Gastroesophageal sphincter (tissue), 4 donors: ENCODE measurements around the gene FAM76B. TPM values are rescaled to one million over a fixed set of nuclear protein-coding genes. Genes with fewer than 3 reads are reported as not detected.

Experiments used
- ATAC-seq: fragments of 150-250 bp; one replicate; pipeline ENCODE4 v1.9.1; 2016; ENCODE audit warnings: mild to moderate bottlenecking, moderate library complexity
- H3K27ac ChIP-seq, 4 donors: fragments of 200-600 bp; sonication (generic) in 3 of 4; 1 replicate in 3 of 4; 2 replicates in 1 of 4; pipeline ENCODE4 v1.5.1; 2016 to 2019
- H3K27me3 ChIP-seq: fragments of 200-600 bp; sonication (generic); one replicate; pipeline ENCODE4 v1.5.1; 2019
- H3K36me3 ChIP-seq, 2 donors: fragments of 200-600 bp; sonication (generic); one replicate each; pipeline ENCODE4 v1.5.1; 2019; ENCODE audit warnings: control low read depth in 1 of 2
- H3K4me1 ChIP-seq, 3 donors: fragments of 200-600 bp; sonication (generic); 1 replicate in 2 of 3; 2 replicates in 1 of 3; pipeline ENCODE4 v1.5.1; 2016 to 2019; ENCODE audit warnings: control low read depth in 2 of 3
- H3K4me3 ChIP-seq, 2 donors: fragments of 200-600 bp; sonication (generic); one replicate each; pipeline ENCODE4 v1.5.1; 2019; ENCODE audit warnings: mild to moderate bottlenecking in 1 of 2, moderate library complexity in 1 of 2
- H3K9me3 ChIP-seq, 3 donors: fragments of 200-600 bp; sonication (generic); one replicate each; pipeline ENCODE4 v1.5.1; 2017 to 2019; ENCODE audit warnings: control low read depth in 2 of 3
- EP300 ChIP-seq: sonication (generic); formaldehyde crosslinking; IDR thresholded peaks from one replicate; pipeline ENCODE4 v1.6.1; 2017; ENCODE audit warnings: antibody characterized with exemption, mild to moderate bottlenecking
- POLR2A ChIP-seq, 2 donors: fragments of 450-650 bp; IDR thresholded peaks; one replicate each; pipeline ENCODE4 v1.6.1; 2017; ENCODE audit warnings: antibody characterized with exemption in 2 of 2, mild to moderate bottlenecking in 2 of 2, moderate library complexity in 1 of 2
- POLR2AphosphoS5 ChIP-seq: sonication (generic); formaldehyde crosslinking; IDR thresholded peaks from one replicate; pipeline ENCODE4 v1.6.1; 2017; ENCODE audit warnings: antibody characterized with exemption
- WGBS, 2 donors: methylation state at CpG; one replicate each; pipeline ENCODE4 v1.1.5; 2018; ENCODE audit warnings: low coverage in 1 of 2; 5-methylcytosine and 5-hydroxymethylcytosine counted together
- total RNA-seq, 4 donors: library from RNA; depleted of rRNA; stranded (reverse); fragments of >200 nt; gene quantifications; one replicate each; pipeline ENCODE4 v1.1.0, GENCODE V29; 2016
- TF ChIP-seq, protein P1 (sequence below), 4 experiments: fragments of 200-600 bp in 2 of 4; fragments of 450-650 bp in 2 of 4; sonication (generic) in 1 of 4; IDR thresholded peaks; one replicate each; pipeline ENCODE4 v1.5.1; 2017 to 2019; ENCODE audit warnings: antibody characterized with exemption in 4 of 4, mild to moderate bottlenecking in 2 of 4, moderate library complexity in 2 of 4

The FAM76B gene
- total RNA-seq, 4 donors from 2014 or later: 21.0 to 41.7 (median 33.9) TPM

DNA sequence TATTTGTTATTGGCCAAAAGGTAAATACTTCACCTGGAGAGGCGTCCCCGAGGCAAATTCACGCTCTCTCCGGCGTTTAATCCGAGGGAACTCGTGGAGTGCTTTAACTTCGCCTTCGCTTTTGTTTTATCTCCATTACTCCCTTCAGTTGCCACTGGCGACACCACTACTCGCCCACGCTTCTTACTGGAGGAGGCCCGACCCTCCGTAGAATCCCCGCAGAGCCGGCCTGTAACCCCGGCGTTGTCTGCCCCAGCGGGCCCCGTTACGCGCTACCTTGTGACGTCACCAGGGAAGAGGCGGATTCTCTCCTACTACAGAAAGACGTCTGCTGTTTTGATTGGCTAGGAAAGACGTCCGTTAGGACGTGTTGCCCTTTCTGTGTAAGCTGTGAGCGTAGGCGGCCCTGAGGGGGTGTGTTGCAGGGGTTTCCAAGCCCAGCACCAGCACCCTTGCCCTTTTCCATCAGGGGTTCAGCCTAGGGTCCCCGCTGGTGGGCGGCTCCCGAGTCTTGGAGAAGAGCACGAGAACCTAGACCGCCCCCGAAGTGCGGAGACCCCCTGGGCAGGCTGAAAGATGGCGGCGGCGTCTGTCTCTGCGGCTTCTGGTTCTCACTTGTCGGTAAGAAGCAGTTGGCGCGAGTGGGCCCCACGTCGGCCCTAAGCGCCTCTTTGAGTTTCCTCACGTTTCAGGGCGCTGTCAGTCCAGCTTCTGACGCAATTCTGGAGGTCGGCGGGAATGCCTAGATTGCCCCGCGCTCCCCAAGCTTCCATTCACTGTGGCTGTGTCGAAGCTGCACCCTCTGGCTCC lies 746 bp upstream of the FAM76B start, which contains the start of gene CEP57:
Gene CEP57 (plus strand): TSS at position 376 of the 810 bp plus-strand sequence. CDS start 201 bp downstream, at position 577.
- H3K27me3 ChIP-seq: no peaks in the 10 kb centered on the region
- ATAC-seq: peak; percentile 88
- H3K4me1 ChIP-seq: peaks cover 0 to 43% (median 8%) of the 10 kb centered on the region in 3 donors
- WGBS, 2 donors: 0 to 1% methylated on average over 18 to 19 of the region's 55 CpGs
- H3K4me3 ChIP-seq: peak within 1 kb of the TSS; percentile 48 to 90
- H3K9me3 ChIP-seq: no peaks in the 10 kb centered on the region
- TF ChIP-seq, protein P1, sequence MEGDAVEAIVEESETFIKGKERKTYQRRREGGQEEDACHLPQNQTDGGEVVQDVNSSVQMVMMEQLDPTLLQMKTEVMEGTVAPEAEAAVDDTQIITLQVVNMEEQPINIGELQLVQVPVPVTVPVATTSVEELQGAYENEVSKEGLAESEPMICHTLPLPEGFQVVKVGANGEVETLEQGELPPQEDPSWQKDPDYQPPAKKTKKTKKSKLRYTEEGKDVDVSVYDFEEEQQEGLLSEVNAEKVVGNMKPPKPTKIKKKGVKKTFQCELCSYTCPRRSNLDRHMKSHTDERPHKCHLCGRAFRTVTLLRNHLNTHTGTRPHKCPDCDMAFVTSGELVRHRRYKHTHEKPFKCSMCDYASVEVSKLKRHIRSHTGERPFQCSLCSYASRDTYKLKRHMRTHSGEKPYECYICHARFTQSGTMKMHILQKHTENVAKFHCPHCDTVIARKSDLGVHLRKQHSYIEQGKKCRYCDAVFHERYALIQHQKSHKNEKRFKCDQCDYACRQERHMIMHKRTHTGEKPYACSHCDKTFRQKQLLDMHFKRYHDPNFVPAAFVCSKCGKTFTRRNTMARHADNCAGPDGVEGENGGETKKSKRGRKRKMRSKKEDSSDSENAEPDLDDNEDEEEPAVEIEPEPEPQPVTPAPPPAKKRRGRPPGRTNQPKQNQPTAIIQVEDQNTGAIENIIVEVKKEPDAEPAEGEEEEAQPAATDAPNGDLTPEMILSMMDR (IDR thresholded peaks at IDR 0.05): no peak
- TF ChIP-seq EP300 (no peak), POLR2AphosphoS5 (peak; percentile 3), POLR2A (IDR thresholded peaks at IDR 0.05) (peak; percentile 24 to 29)
- H3K36me3 ChIP-seq: peaks cover 0 to 23% of the 10 kb centered on the region in 2 donors
- peak within 1 kb of the TSS; percentile 89 to 100 (median 99) for H3K27ac ChIP-seq

DNA sequence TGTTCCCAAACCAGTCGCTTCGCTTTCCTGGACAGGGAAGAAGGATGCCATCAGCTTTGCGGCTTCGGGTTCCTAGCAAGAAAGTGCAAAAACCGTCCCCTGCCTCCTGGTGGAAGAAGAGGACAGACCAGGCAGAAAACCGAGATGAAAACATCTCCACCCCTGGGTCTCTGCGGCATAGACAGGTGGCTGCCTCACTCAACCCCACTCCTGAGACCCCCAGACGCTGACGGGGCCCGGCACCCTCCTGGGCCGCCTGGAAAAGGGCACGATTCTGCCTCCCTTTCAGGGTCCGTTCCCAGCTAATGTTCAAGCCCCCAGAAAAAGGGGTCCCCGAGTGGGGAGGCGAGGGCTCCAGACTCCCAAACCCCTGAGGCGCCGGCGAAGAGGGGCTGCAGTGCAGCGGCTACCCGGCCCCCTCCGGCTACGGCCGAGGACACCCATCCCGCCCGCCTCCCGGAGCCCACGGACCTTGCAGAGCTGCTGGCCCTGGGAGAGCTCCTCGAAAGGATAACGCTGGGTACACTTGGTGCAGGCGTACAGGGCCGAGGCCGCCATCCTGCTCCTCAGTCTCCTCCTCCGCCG lies 569 bp downstream of the FAM76B start:
- no CpG with 5 or more reads among the region's 34 CpGs for WGBS, 2 donors
- ATAC-seq: no peak

DNA sequence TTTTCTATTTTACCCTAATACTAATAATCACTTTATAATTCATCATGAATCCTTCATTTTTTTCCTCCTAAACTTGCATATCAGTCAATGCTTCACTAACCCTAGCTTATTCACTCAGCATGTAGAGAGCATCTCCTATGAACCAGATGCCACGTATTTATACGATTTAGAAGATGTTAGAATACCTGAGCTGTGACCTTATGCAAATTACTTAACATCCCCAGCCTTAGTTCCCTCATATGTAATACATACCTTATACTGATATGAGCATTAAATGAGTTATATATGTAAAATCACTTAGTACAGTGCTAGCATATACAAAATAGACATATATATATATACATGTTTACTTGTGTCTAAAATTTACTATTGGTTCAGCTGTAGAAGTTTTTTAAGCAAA lies 9.0 kb downstream of the FAM76B start:
- no peaks in the 10 kb centered on the region for H3K9me3 ChIP-seq
- no peak for ATAC-seq
- peaks cover 0 to 5% (median 0%) of the 10 kb centered on the region in 3 donors for H3K4me1 ChIP-seq
- H3K27ac ChIP-seq: no peak overlapping the region
- TF ChIP-seq POLR2A (IDR thresholded peaks at IDR 0.05) (no peak), POLR2AphosphoS5 (no peak), EP300 (no peak)
- TF ChIP-seq, protein P1 (IDR thresholded peaks at IDR 0.05): no peak
- H3K36me3 ChIP-seq: peaks cover 15 to 100% of the 10 kb centered on the region in 2 donors
- H3K27me3 ChIP-seq: no peaks in the 10 kb centered on the region
- WGBS, 2 donors: 80 to 90% methylated on average over 1 to 2 of the region's 2 CpGs
- no peak overlapping the region for H3K4me3 ChIP-seq

More for the DNA sequence above, 569 bp downstream of the FAM76B start:
- no peaks in the 10 kb centered on the region for H3K27me3 ChIP-seq
- H3K36me3 ChIP-seq: peaks cover 0 to 36% of the 10 kb centered on the region in 2 donors
- no peaks in the 10 kb centered on the region for H3K9me3 ChIP-seq
- peak overlapping the region; percentile 89 to 100 (median 99) for H3K27ac ChIP-seq
- H3K4me1 ChIP-seq: peaks cover 0 to 43% (median 8%) of the 10 kb centered on the region in 3 donors
- H3K4me3 ChIP-seq: peak overlapping the region; percentile 48 to 90
- TF ChIP-seq, protein P1 (IDR thresholded peaks at IDR 0.05): peak in 2 of 4 experiments; percentile 11 to 20
- no peak for TF ChIP-seq EP300

DNA sequence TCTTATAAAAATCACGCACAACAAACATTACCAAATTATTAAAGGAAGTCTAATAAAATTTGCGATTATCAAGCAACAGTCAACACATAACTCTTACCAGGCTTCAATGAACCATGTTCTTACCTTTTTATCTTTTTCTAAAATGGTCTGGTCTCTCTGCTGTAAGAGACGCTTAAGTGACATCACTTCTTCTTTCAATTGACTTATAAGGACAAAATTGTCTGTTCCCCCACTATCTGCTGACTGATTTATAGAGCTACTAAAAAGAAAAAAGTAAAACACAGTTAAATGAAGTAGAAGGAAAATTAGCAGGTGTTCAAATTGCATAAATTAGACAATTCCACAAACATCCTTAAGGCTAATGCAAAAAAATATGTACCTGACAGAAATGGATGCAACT lies 10.9 kb downstream of the FAM76B start:
- H3K27me3 ChIP-seq: no peaks in the 10 kb centered on the region
- peaks cover 14 to 100% of the 10 kb centered on the region in 2 donors for H3K36me3 ChIP-seq
- TF ChIP-seq POLR2AphosphoS5 (no peak), POLR2A (IDR thresholded peaks at IDR 0.05) (no peak)
- H3K4me1 ChIP-seq: peaks cover 0 to 2% (median 0%) of the 10 kb centered on the region in 3 donors
- H3K27ac ChIP-seq: no peak overlapping the region
- no peaks in the 10 kb centered on the region for H3K9me3 ChIP-seq
- ATAC-seq: no peak
- H3K4me3 ChIP-seq: no peak overlapping the region
- 91 to 93% methylated on average over 3 of the region's 3 CpGs for WGBS, 2 donors

DNA sequence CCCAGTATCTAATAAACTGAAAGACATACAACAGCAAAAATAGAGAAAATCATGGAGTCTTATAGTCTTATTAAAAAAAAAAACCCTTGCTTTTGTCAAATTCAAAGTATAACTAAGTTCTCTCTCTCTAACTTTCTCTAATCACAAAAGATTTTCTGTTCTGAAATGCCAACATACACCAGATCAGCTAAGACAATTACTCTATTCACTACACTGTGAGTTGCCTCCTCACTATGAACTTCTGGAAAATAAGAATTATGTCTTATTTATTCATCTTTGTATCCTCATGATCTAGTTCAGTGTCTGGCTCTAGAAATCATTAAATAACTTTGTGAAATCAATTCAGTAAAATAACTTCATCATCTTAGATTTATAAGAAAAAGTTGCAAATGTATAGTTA lies 12.7 kb downstream of the FAM76B start:
- H3K27ac ChIP-seq: no peak overlapping the region
- H3K4me3 ChIP-seq: no peak overlapping the region
- H3K4me1 ChIP-seq: no peaks in the 10 kb centered on the region
- no peaks in the 10 kb centered on the region for H3K27me3 ChIP-seq
- no peaks in the 10 kb centered on the region for H3K9me3 ChIP-seq
- peaks cover 5 to 87% of the 10 kb centered on the region in 2 donors for H3K36me3 ChIP-seq
- no peak for ATAC-seq
- TF ChIP-seq POLR2A (IDR thresholded peaks at IDR 0.05) (no peak), EP300 (no peak), POLR2AphosphoS5 (no peak)
- TF ChIP-seq, protein P1 (IDR thresholded peaks at IDR 0.05): no peak
